ENCODE measurements around the gene HEXB. TPM values are rescaled to one million over a fixed set of nuclear protein-coding genes. Genes with fewer than 3 reads are reported as not detected.

Gene HEXB
- total and polyA plus RNA-seq, 2 donors (not counting 1 experiment from before 2014, with no cell fraction given): 203 to 245 TPM

GRCh38 chr5:74669821-74670220 is 15.2 kb upstream of the HEXB start:
- Histone ChIP-seq H3K79me2 (ENCODE audit: control insufficient read depth, insufficient read depth, low read length) (no peaks in the 10 kb centered on the region), H3K9me3 (ENCODE audit: control insufficient read depth, insufficient read depth, low read depth, low read length) (no peaks in the 10 kb centered on the region), H3K9ac (ENCODE audit: insufficient read depth, low read length) (no peak overlapping the region), H2AFZ (ENCODE audit: low read length) (no peak overlapping the region), H3K4me1 (ENCODE audit: control insufficient read depth, extremely low read depth, insufficient read depth, low read length) (peaks cover 2% of the 10 kb centered on the region), H3K27ac (ENCODE audit: insufficient read depth, low read length) (no peak overlapping the region), H3K4me3 (replicated peaks in 1 of 4; ENCODE audit: control extremely low read depth in 1 of 4, insufficient read depth in 1 of 4, low read depth in 3 of 4, low read length in 4 of 4) (no peak overlapping the region), H4K20me1 (ENCODE audit: control insufficient read depth, extremely low read depth, insufficient read depth, low read length) (no peaks in the 10 kb centered on the region), H3K4me2 (ENCODE audit: extremely low read depth, insufficient read depth, low read length) (no peak overlapping the region), H3K27me3 (ENCODE audit: control insufficient read depth, insufficient read depth, low read length) (peaks cover 2% of the 10 kb centered on the region), H3K36me3 (ENCODE audit: control insufficient read depth, insufficient read depth, low read length) (no peaks in the 10 kb centered on the region)
- no peak for DNase-seq (ENCODE audit: low read depth in 2 of 2)
- TF ChIP-seq CTCF (conservative IDR thresholded peaks at IDR 0.05 in 1 of 2, IDR thresholded peaks at IDR 0.05 in 1 of 2; ENCODE audit: low read depth in 1 of 2, low read length in 2 of 2): no peak
- no peak for TF ChIP-seq EZH2 (IDR thresholded peaks at IDR 0.05; ENCODE audit: low read length, missing control alignments)

- Histone ChIP-seq H3K79me2 (ENCODE audit: control insufficient read depth, insufficient read depth, low read length) (no peaks in the 10 kb centered on the region), H3K36me3 (ENCODE audit: control insufficient read depth, insufficient read depth, low read length) (no peaks in the 10 kb centered on the region), H3K27me3 (ENCODE audit: control insufficient read depth, insufficient read depth, low read length) (peaks cover 2% of the 10 kb centered on the region), H3K27ac (ENCODE audit: insufficient read depth, low read length) (no peak overlapping the region), H2AFZ (ENCODE audit: low read length) (no peak overlapping the region), H3K9me3 (ENCODE audit: control insufficient read depth, insufficient read depth, low read depth, low read length) (no peaks in the 10 kb centered on the region), H3K9ac (ENCODE audit: insufficient read depth, low read length) (no peak overlapping the region), H4K20me1 (ENCODE audit: control insufficient read depth, extremely low read depth, insufficient read depth, low read length) (no peaks in the 10 kb centered on the region), H3K4me3 (replicated peaks in 1 of 4; ENCODE audit: control extremely low read depth in 1 of 4, insufficient read depth in 1 of 4, low read depth in 3 of 4, low read length in 4 of 4) (no peak overlapping the region), H3K4me2 (ENCODE audit: extremely low read depth, insufficient read depth, low read length) (no peak overlapping the region), H3K4me1 (ENCODE audit: control insufficient read depth, extremely low read depth, insufficient read depth, low read length) (peaks cover 2% of the 10 kb centered on the region)
- TF ChIP-seq CTCF (conservative IDR thresholded peaks at IDR 0.05 in 1 of 2, IDR thresholded peaks at IDR 0.05 in 1 of 2; ENCODE audit: low read depth in 1 of 2, low read length in 2 of 2) (no peak), EZH2 (IDR thresholded peaks at IDR 0.05; ENCODE audit: low read length, missing control alignments) (no peak)
- no peak for DNase-seq (ENCODE audit: low read depth in 2 of 2)
Observed at GRCh38 chr5:74670396-74671038, 14.5 kb upstream of the HEXB start.

- Histone ChIP-seq H3K9ac (ENCODE audit: insufficient read depth, low read length) (no peak overlapping the region), H3K27ac (ENCODE audit: insufficient read depth, low read length) (no peak overlapping the region), H3K4me1 (ENCODE audit: control insufficient read depth, extremely low read depth, insufficient read depth, low read length) (peaks cover 2% of the 10 kb centered on the region), H3K36me3 (ENCODE audit: control insufficient read depth, insufficient read depth, low read length) (no peaks in the 10 kb centered on the region), H3K79me2 (ENCODE audit: control insufficient read depth, insufficient read depth, low read length) (no peaks in the 10 kb centered on the region), H3K9me3 (ENCODE audit: control insufficient read depth, insufficient read depth, low read depth, low read length) (no peaks in the 10 kb centered on the region), H3K4me2 (ENCODE audit: extremely low read depth, insufficient read depth, low read length) (no peak overlapping the region), H3K27me3 (ENCODE audit: control insufficient read depth, insufficient read depth, low read length) (peaks cover 2% of the 10 kb centered on the region), H3K4me3 (replicated peaks in 1 of 4; ENCODE audit: control extremely low read depth in 1 of 4, insufficient read depth in 1 of 4, low read depth in 3 of 4, low read length in 4 of 4) (no peak overlapping the region), H2AFZ (ENCODE audit: low read length) (no peak overlapping the region), H4K20me1 (ENCODE audit: control insufficient read depth, extremely low read depth, insufficient read depth, low read length) (no peaks in the 10 kb centered on the region)
- DNase-seq (ENCODE audit: low read depth in 2 of 2): no peak
- TF ChIP-seq CTCF (conservative IDR thresholded peaks at IDR 0.05 in 1 of 2, IDR thresholded peaks at IDR 0.05 in 1 of 2; ENCODE audit: low read depth in 1 of 2, low read length in 2 of 2) (no peak), EZH2 (IDR thresholded peaks at IDR 0.05; ENCODE audit: low read length, missing control alignments) (no peak)
Observed at GRCh38 chr5:74672215-74672877, 12.7 kb upstream of the HEXB start.
